HepG2 (cell line): ENCODE data around the gene CSRP3.

Experiments
- ARNT ChIP-seq: fragments of 450-650 bp; IDR thresholded peaks from 2 replicates; pipeline ENCODE4 v1.6.1; 2017
- ATF7 ChIP-seq, 2 experiments: fragments of 450-650 bp in 1 of 2; sonication (generic) in 1 of 2; formaldehyde crosslinking in 1 of 2; IDR thresholded peaks; 2 replicates each; pipeline versions ENCODE4 v1.4.0 to v1.6.1; 2016 to 2020; ENCODE audit warnings: antibody characterized with exemption in 1 of 2, mild to moderate bottlenecking in 1 of 2, missing genetic modification reagents in 1 of 2
- CERS6 ChIP-seq: sonication (generic); formaldehyde crosslinking; IDR thresholded peaks from 2 replicates; pipeline ENCODE4 v1.5.0; 2020; ENCODE audit warnings: missing genetic modification reagents
- CTCF ChIP-seq: sonication (generic); formaldehyde crosslinking; IDR thresholded peaks from 2 replicates; pipeline ENCODE4 v1.5.0; 2020; ENCODE audit warnings: mild to moderate bottlenecking, missing genetic modification reagents, moderate library complexity
- E2F1 ChIP-seq: sonication (generic); formaldehyde crosslinking; IDR thresholded peaks from 2 replicates; pipeline ENCODE4 v1.5.0; 2020; ENCODE audit warnings: missing genetic modification reagents
- FOXP1 ChIP-seq, 2 experiments: fragments of 450-650 bp in 1 of 2; IDR thresholded peaks; 2 replicates each; pipeline ENCODE4 v1.6.1; 2017 to 2018; ENCODE audit warnings: antibody characterized with exemption in 1 of 2
- HMGXB4 ChIP-seq, 2 experiments: sonication (generic) in 1 of 2; formaldehyde crosslinking in 1 of 2; IDR thresholded peaks; 2 replicates each; pipeline versions ENCODE4 v1.4.0 to v1.6.1; 2018 to 2020; ENCODE audit warnings: missing genetic modification reagents in 2 of 2, borderline replicate concordance in 1 of 2, low read depth in 1 of 2, mild to moderate bottlenecking in 1 of 2, missing biosample characterization in 1 of 2
- MLX ChIP-seq: IDR thresholded peaks from 2 replicates; pipeline ENCODE4 v1.6.1; 2016
- TAF1 ChIP-seq: sonication (generic); formaldehyde crosslinking; IDR thresholded peaks from 2 replicates; pipeline ENCODE4 v1.4.0; 2020; ENCODE audit warnings: missing genetic modification reagents
- ZFYVE20 ChIP-seq: sonication (generic); formaldehyde crosslinking; IDR thresholded peaks from 2 replicates; pipeline ENCODE4 v1.8.0; 2023; ENCODE audit warnings: low read depth, mild to moderate bottlenecking, moderate library complexity, missing genetic modification reagents, borderline replicate concordance

GRCh38 chr11:19245351-19245750 lies 43.6 kb upstream of the CSRP3 start:
- TF ChIP-seq HMGXB4 (CRISPR knock-in tag; IDR thresholded peaks at IDR 0.05; ENCODE audit: borderline replicate concordance in 1 of 2, low read depth in 1 of 2): no peak
- no peak for TF ChIP-seq MLX (CRISPR knock-in tag)
- no peak for TF ChIP-seq CTCF (CRISPR knock-in tag)
- TF ChIP-seq FOXP1 (IDR thresholded peaks at IDR 0.05): no peak
- no peak for TF ChIP-seq FOXP1 (CRISPR knock-in tag; IDR thresholded peaks at IDR 0.05)
- no peak for TF ChIP-seq ZFYVE20 (CRISPR knock-in tag)
- no peak for TF ChIP-seq TAF1 (CRISPR knock-in tag)
- TF ChIP-seq ATF7 (IDR thresholded peaks at IDR 0.05): no peak
- no peak for TF ChIP-seq ATF7 (CRISPR knock-in tag; IDR thresholded peaks at IDR 0.05)
- TF ChIP-seq ARNT: no peak
- no peak for TF ChIP-seq E2F1 (CRISPR knock-in tag)
- TF ChIP-seq CERS6: no peak
